K562 (cell line): Measurements from ENCODE around the gene CD109. TPM values are rescaled to one million over a fixed set of nuclear protein-coding genes. Genes with fewer than 3 reads are reported as not detected.

ENCODE experiments used
- ATAC-seq: fragments of 200-7000 bp; cut with Tn5 transposase; 3 replicates; pipeline ENCODE4 v1.9.1; 2020; ENCODE audit warnings: moderate library complexity
- BruUV-seq: library from RNA; stranded (reverse); fragments of 400-500 nt; replicated peaks from 2 replicates; lab custom pipeline; 2021; lab: Mats Ljungman, UMichigan
- CTCF ChIA-PET: fragments of 300-600 bp; formaldehyde crosslinking; extraction: SDS; loops from one replicate; lab custom pipeline; 2021; ENCODE audit warnings: low intra/inter-chr PET ratio; lab: Yijun Ruan, JAX
- POLR2A ChIA-PET: fragments of 300-600, 350-650 bp; sonication (Branson Sonifier 250); formaldehyde crosslinking; extraction: SDS; loops from one replicate; lab custom pipeline; 2021; ENCODE audit warnings: antibody characterized with exemption, inconsistent platforms; lab: Yijun Ruan, JAX
- DNase-seq, 4 experiments: peaks; one replicate each; pipeline versions ENCODE4 v3.0.0 to v3.0.0-alpha.2; 2011 to 2018; ENCODE audit warnings: low spot score in 3 of 4, mixed read lengths in 3 of 4; ENCODE audit errors: extremely low read depth in 1 of 4
- FAIRE-seq: peaks from 2 replicates; lab custom pipeline; 2011; peaks lifted over from hg19 to GRCh38; lab: Jason Lieb, UNC
- H2AFZ ChIP-seq: 2 replicates; pipeline ENCODE4 v1.6.0; 2011; ENCODE audit warnings: low read depth, low read length, control low read depth, inconsistent platforms
- H3K27ac ChIP-seq: fragments of 200-600 bp; 3 replicates; pipeline ENCODE4 v1.8.0; 2011; ENCODE audit warnings: low read depth, mild to moderate bottlenecking, control low read depth, inconsistent platforms, low read length, moderate library complexity, mixed read lengths; ENCODE audit errors: extremely low read depth
- H3K27me3 ChIP-seq, 2 experiments: fragments of 300-600 bp in 1 of 2; 2 replicates in 1 of 2; 3 replicates in 1 of 2; pipeline versions ENCODE4 v1.6.0 to v1.8.0; 2011; ENCODE audit warnings: inconsistent platforms in 2 of 2, low read length in 2 of 2, mild to moderate bottlenecking in 1 of 2, mixed read lengths in 1 of 2, moderate library complexity in 1 of 2; ENCODE audit not compliant: control insufficient read depth in 2 of 2, insufficient read depth in 2 of 2
- H3K36me3 ChIP-seq: fragments of 300-600 bp; 3 replicates; pipeline ENCODE4 v1.8.0; 2011; ENCODE audit warnings: mild to moderate bottlenecking, low read length, inconsistent platforms; ENCODE audit not compliant: control insufficient read depth, insufficient read depth
- H3K4me1 ChIP-seq, 2 experiments: fragments of 200-600 bp in 1 of 2; replicated peaks in 1 of 2; 2 replicates in 1 of 2; 3 replicates in 1 of 2; pipeline versions ENCODE4 v1.5.1 to v1.8.0; 2011; ENCODE audit warnings: inconsistent platforms in 2 of 2, low read length in 2 of 2, mild to moderate bottlenecking in 1 of 2, mixed read lengths in 1 of 2, moderate library complexity in 1 of 2; ENCODE audit not compliant: control insufficient read depth in 2 of 2, insufficient read depth in 2 of 2
- H3K4me2 ChIP-seq: 2 replicates; pipeline ENCODE4 v1.6.1; 2011; ENCODE audit warnings: low read length, control low read depth, inconsistent platforms, mixed read lengths; ENCODE audit not compliant: insufficient read depth
- H3K4me3 ChIP-seq: fragments of 200-600 bp; sonication (generic), shearing (Covaris generic); 2 replicates; pipeline ENCODE4 v1.5.1; 2016; ENCODE audit warnings: control low read depth, inconsistent platforms
- H3K79me2 ChIP-seq: fragments of 200-600 bp; 3 replicates; pipeline ENCODE4 v1.8.0; 2011; ENCODE audit warnings: low read length, inconsistent platforms; ENCODE audit not compliant: control insufficient read depth, insufficient read depth
- H3K9ac ChIP-seq, 2 experiments: 2 replicates each; pipeline versions ENCODE4 v1.6.0 to v1.6.1; 2011; ENCODE audit warnings: low read depth in 2 of 2, low read length in 2 of 2, control low read depth in 1 of 2, inconsistent platforms in 1 of 2, mild to moderate bottlenecking in 1 of 2, mixed read lengths in 1 of 2; ENCODE audit not compliant: insufficient read depth in 1 of 2
- H3K9me1 ChIP-seq: one replicate; pipeline ENCODE4 v1.6.0; 2011; ENCODE audit warnings: inconsistent platforms, mild to moderate bottlenecking, low read length, moderate library complexity; ENCODE audit not compliant: control insufficient read depth, insufficient read depth
- H3K9me3 ChIP-seq: replicated peaks from 2 replicates; pipeline ENCODE4 v1.5.1; 2011; ENCODE audit warnings: low read depth, low read length, inconsistent platforms; ENCODE audit not compliant: control insufficient read depth, insufficient read depth
- H4K20me1 ChIP-seq: replicated peaks from 2 replicates; pipeline ENCODE4 v1.6.1; 2011; ENCODE audit warnings: low read length, inconsistent platforms, mixed read lengths; ENCODE audit not compliant: control insufficient read depth, insufficient read depth
- AFF1 ChIP-seq, 2 experiments: fragments of 450-650 bp; IDR thresholded peaks; 2 replicates each; pipeline ENCODE4 v1.6.1; 2018; ENCODE audit warnings: mild to moderate bottlenecking in 2 of 2, low read depth in 1 of 2; ENCODE audit not compliant: partially characterized antibody in 2 of 2
- ESRRA ChIP-seq: fragments of 450-650 bp; IDR thresholded peaks from 2 replicates; pipeline ENCODE4 v1.6.1; 2014; ENCODE audit warnings: low read depth, mild to moderate bottlenecking, moderate library complexity, borderline replicate concordance
- HDAC6 ChIP-seq: IDR thresholded peaks from 2 replicates; pipeline ENCODE4 v1.6.1; 2012; ENCODE audit warnings: low read depth, mild to moderate bottlenecking, control low read depth, inconsistent platforms, low read length, moderate library complexity
- KAT8 ChIP-seq: fragments of 450-650 bp; IDR thresholded peaks from 2 replicates; pipeline ENCODE4 v1.6.1; 2016; ENCODE audit warnings: low read depth, mild to moderate bottlenecking
- NFIC ChIP-seq: fragments of 450-650 bp; IDR thresholded peaks from 2 replicates; pipeline ENCODE4 v1.6.1; 2017; ENCODE audit warnings: mild to moderate bottlenecking, inconsistent platforms
- PHTF2 ChIP-seq: fragments of 250-450 bp; sonication (Bioruptor Pico); IDR thresholded peaks from 2 replicates; pipeline ENCODE4 v1.5.0; 2021; ENCODE audit warnings: mild to moderate bottlenecking
- STAG1 ChIP-seq: sonication (generic); formaldehyde crosslinking; IDR thresholded peaks from 2 replicates; pipeline ENCODE4 v1.5.0; 2020; ENCODE audit warnings: missing genetic modification reagents, borderline replicate concordance
- TAF9B ChIP-seq: fragments of 450-650 bp; IDR thresholded peaks from 2 replicates; pipeline ENCODE4 v1.6.1; 2018; ENCODE audit warnings: mild to moderate bottlenecking; ENCODE audit not compliant: partially characterized antibody
- TEAD1 ChIP-seq, 2 experiments: fragments of 450-650 bp in 1 of 2; sonication (generic) in 1 of 2; formaldehyde crosslinking; IDR thresholded peaks; 2 replicates each; pipeline versions ENCODE4 v1.4.0 to v1.8.0; 2020 to 2022; ENCODE audit warnings: mild to moderate bottlenecking in 2 of 2, missing genetic modification reagents in 1 of 2
- ZNF324 ChIP-seq: fragments of 250-450 bp; sonication (Bioruptor Pico); IDR thresholded peaks from 2 replicates; pipeline ENCODE4 v1.4.0; 2020; ENCODE audit warnings: mild to moderate bottlenecking
- in situ Hi-C: fragments of 300-500 bp; cut with MboI; formaldehyde crosslinking; loops from 4 replicates; pipeline ENCODE4 v1.15.0; 2018; ENCODE audit warnings: inconsistent platforms, mixed read lengths
- intact Hi-C: fragments of 100-400 bp; cut with micrococcal nuclease; formaldehyde crosslinking; loops from 2 replicates; pipeline ENCODE4 v1.14.2; 2022
- polyA plus RNA-seq, 8 experiments: library from polyadenylated mRNA; depleted of rRNA in 4 of 8; stranded (reverse) in 5 of 8; unstranded in 3 of 8; fragments of >200 nt; fragmentation: Nextera tagmentation in 2 of 8; fragmentation: Illumina TruSeq in 1 of 8; extraction: Ambion mirVana in 2 of 8; extraction: Trizol in 1 of 8; gene quantifications; 2 replicates each; pipeline versions ENCODE4 v1.2.1 to v1.2.3, GENCODE V29; 2011 to 2014; ENCODE audit warnings: inconsistent platforms in 1 of 8, missing spikeins in 1 of 8
- total RNA-seq, 7 experiments: library from RNA; depleted of rRNA in 6 of 7; stranded (reverse); fragments of >200 nt in 6 of 7; fragmentation: Illumina TruSeq in 2 of 7; extraction: Trizol in 2 of 7; gene quantifications; 2 replicates each; pipeline versions ENCODE4 v1.2.1 to v1.2.3, GENCODE V29; 2011 to 2021; ENCODE audit warnings: low replicate concordance in 1 of 7

CD109 gene
- total and polyA plus RNA-seq, 9 of the 15 experiments (the other 6 are each of a cell fraction or from before 2014, with no cell fraction given), result under 0.01 to 0.22 (median 0.11) TPM

GRCh38 chr6:73779943-73780342 is 83.9 kb downstream of the CD109 start:
- ChIA-PET POLR2A (no interaction called here), CTCF (no interaction called here)
- H3K9ac ChIP-seq, result no peak overlapping the region
- no peak for ATAC-seq
- no peak overlapping the region for H3K27ac ChIP-seq
- no peak for FAIRE-seq
- no peaks in the 10 kb centered on the region for H3K27me3 ChIP-seq
- H3K4me2 ChIP-seq, result no peak overlapping the region
- H4K20me1 ChIP-seq, result no peaks in the 10 kb centered on the region
- in situ Hi-C loops (no loop called here), intact Hi-C loops (no loop called here)
- H3K36me3 ChIP-seq, result no peaks in the 10 kb centered on the region
- no TSS peak for BruUV-seq
- no peak for DNase-seq
- no peaks in the 10 kb centered on the region for H3K9me1 ChIP-seq
- TF ChIP-seq HDAC6 (no peak), PHTF2 (CRISPR knock-in tag) (no peak), ZNF324 (CRISPR knock-in tag) (no peak), ESRRA (no peak), NFIC (no peak), KAT8 (no peak), TAF9B (no peak), TEAD1 (CRISPR knock-in tag; IDR thresholded peaks at IDR 0.05) (no peak), AFF1 (IDR thresholded peaks at IDR 0.05; ENCODE audit: low read depth in 1 of 2, partially characterized antibody in 2 of 2) (no peak), STAG1 (CRISPR knock-in tag) (no peak)
- no peak overlapping the region for H2AFZ ChIP-seq
- H3K79me2 ChIP-seq, result no peaks in the 10 kb centered on the region
- H3K9me3 ChIP-seq, result no peaks in the 10 kb centered on the region
- H3K4me3 ChIP-seq, result no peak overlapping the region
- H3K4me1 ChIP-seq, result no peaks in the 10 kb centered on the region
